Liver (tissue), 9 donors: Measurements from ENCODE around the gene PDHA1. TPM values are rescaled to one million over a fixed set of nuclear protein-coding genes. Genes with fewer than 3 reads are reported as not detected.

Experiments
- DNase-seq: peaks from one replicate; pipeline ENCODE4 v3.0.0-alpha.2; 2017; ENCODE audit warnings: low spot score
- H3K27ac ChIP-seq, 2 donors: one replicate each; pipeline ENCODE4 v1.7.0; 2013; ENCODE audit warnings: inconsistent platforms in 2 of 2, low read length in 2 of 2, control low read depth in 1 of 2, low read depth in 1 of 2, mild to moderate bottlenecking in 1 of 2
- H3K27me3 ChIP-seq, 4 donors: one replicate each; pipeline versions ENCODE4 v1.6.1 to v1.7.0; 2013; ENCODE audit warnings: low read length in 3 of 4, inconsistent platforms in 1 of 4, mild to moderate bottlenecking in 1 of 4, moderate library complexity in 1 of 4; ENCODE audit not compliant: control insufficient read depth in 4 of 4, insufficient read depth in 4 of 4
- H3K36me3 ChIP-seq, 4 donors: one replicate each; pipeline versions ENCODE4 v1.6.1 to v1.7.0; 2013; ENCODE audit warnings: low read length in 3 of 4, mild to moderate bottlenecking in 3 of 4, low read depth in 1 of 4, moderate library complexity in 1 of 4; ENCODE audit not compliant: control insufficient read depth in 4 of 4, insufficient read depth in 3 of 4
- H3K4me1 ChIP-seq, 4 donors: one replicate each; pipeline versions ENCODE4 v1.6.1 to v1.7.0; 2013; ENCODE audit warnings: low read length in 3 of 4, mild to moderate bottlenecking in 3 of 4, moderate library complexity in 1 of 4; ENCODE audit not compliant: control insufficient read depth in 4 of 4, insufficient read depth in 4 of 4
- H3K4me3 ChIP-seq, 3 donors: one replicate each; pipeline versions ENCODE4 v1.6.1 to v1.7.0; 2013; ENCODE audit warnings: low read length in 3 of 3, control low read depth in 1 of 3, low read depth in 1 of 3, mild to moderate bottlenecking in 1 of 3
- H3K9ac ChIP-seq, 2 donors: one replicate each; pipeline ENCODE4 v1.7.0; 2013; ENCODE audit warnings: low read length in 2 of 2, mild to moderate bottlenecking in 2 of 2, moderate library complexity in 2 of 2, control low read depth in 1 of 2, low read depth in 1 of 2
- H3K9me3 ChIP-seq, 4 donors: one replicate each; pipeline versions ENCODE4 v1.6.1 to v1.7.0; 2013; ENCODE audit warnings: low read length in 3 of 4; ENCODE audit not compliant: control insufficient read depth in 4 of 4
- EGR1 ChIP-seq, 2 donors: IDR thresholded peaks; 2 replicates each; pipeline ENCODE4 v1.6.1; 2016 to 2018; ENCODE audit warnings: antibody characterized with exemption in 2 of 2, low read depth in 2 of 2
- FOXA1 ChIP-seq: IDR thresholded peaks from 2 replicates; pipeline ENCODE4 v1.6.1; 2016; ENCODE audit warnings: antibody characterized with exemption
- FOXA2 ChIP-seq: IDR thresholded peaks from 2 replicates; pipeline ENCODE4 v1.6.1; 2016; ENCODE audit warnings: antibody characterized with exemption
- GABPA ChIP-seq, 2 donors: IDR thresholded peaks in 1 of 2; conservative IDR thresholded peaks in 1 of 2; 2 replicates each; pipeline ENCODE4 v1.6.1; 2016; ENCODE audit warnings: antibody characterized with exemption in 2 of 2, mild to moderate bottlenecking in 1 of 2, moderate library complexity in 1 of 2
- HNF4A ChIP-seq, 2 donors: conservative IDR thresholded peaks; 2 replicates each; pipeline ENCODE4 v1.6.1; 2016; ENCODE audit warnings: antibody characterized with exemption in 2 of 2, mild to moderate bottlenecking in 2 of 2
- HNF4G ChIP-seq: IDR thresholded peaks from 2 replicates; pipeline ENCODE4 v1.6.1; 2016; ENCODE audit warnings: antibody characterized with exemption
- JUND ChIP-seq, 2 donors: IDR thresholded peaks; 2 replicates each; pipeline ENCODE4 v1.6.1; 2016; ENCODE audit warnings: antibody characterized with exemption in 2 of 2
- MAX ChIP-seq: IDR thresholded peaks from 2 replicates; pipeline ENCODE4 v1.6.1; 2016; ENCODE audit warnings: antibody characterized with exemption
- NR2F2 ChIP-seq: IDR thresholded peaks from 2 replicates; pipeline ENCODE4 v1.6.1; 2016; ENCODE audit warnings: antibody characterized with exemption
- RAD21 ChIP-seq, 2 donors: IDR thresholded peaks; 2 replicates each; pipeline ENCODE4 v1.6.1; 2016; ENCODE audit warnings: antibody characterized with exemption in 2 of 2, mild to moderate bottlenecking in 2 of 2
- REST ChIP-seq: IDR thresholded peaks from 2 replicates; pipeline ENCODE4 v1.6.1; 2016; ENCODE audit warnings: antibody characterized with exemption, mild to moderate bottlenecking
- RXRA ChIP-seq, 2 donors: IDR thresholded peaks; 2 replicates each; pipeline ENCODE4 v1.6.1; 2017 to 2018; ENCODE audit warnings: antibody characterized with exemption in 2 of 2, mild to moderate bottlenecking in 1 of 2
- SP1 ChIP-seq: IDR thresholded peaks from 2 replicates; pipeline ENCODE4 v1.6.1; 2018; ENCODE audit warnings: antibody characterized with exemption, mild to moderate bottlenecking
- TAF1 ChIP-seq: conservative IDR thresholded peaks from 2 replicates; pipeline ENCODE4 v1.6.1; 2016; ENCODE audit warnings: antibody characterized with exemption, mild to moderate bottlenecking
- YY1 ChIP-seq: IDR thresholded peaks from 2 replicates; pipeline ENCODE4 v1.6.1; 2016; ENCODE audit warnings: antibody characterized with exemption, mild to moderate bottlenecking
- WGBS: extraction: QIAGEN DNeasy Blood & Tissue Kit; methylation state at CpG from one replicate; pipeline ENCODE4 v1.1.7; 2013; 5-methylcytosine and 5-hydroxymethylcytosine counted together
- polyA plus RNA-seq, 2 donors: library from polyadenylated mRNA; stranded (reverse) in 1 of 2; unstranded in 1 of 2; fragments of 200-250 nt in 1 of 2; fragments of >200 nt in 1 of 2; fragmentation: Nextera tagmentation in 1 of 2; extraction: Ambion mirVana in 1 of 2; gene quantifications; one replicate each; pipeline versions ENCODE4 v1.2.1 to v1.2.3, GENCODE V29; 2013 to 2015
- total RNA-seq, 2 donors: library from RNA; depleted of rRNA; stranded (reverse); fragments of >200 nt; gene quantifications; one replicate each; pipeline ENCODE4 v1.2.3, GENCODE V29; 2014
- TF ChIP-seq, protein P1 (sequence below): IDR thresholded peaks from 2 replicates; pipeline ENCODE4 v1.6.1; 2016; ENCODE audit warnings: antibody characterized with exemption
- TF ChIP-seq, protein P2 (sequence below): IDR thresholded peaks from 2 replicates; pipeline ENCODE4 v1.6.1; 2016; ENCODE audit warnings: antibody characterized with exemption
- donor health status: healthy.
- donor health status: healthy.
- donor health status: healthy.
- donor health status: healthy.
- donor health status: healthy.

PDHA1 gene
- total and polyA plus RNA-seq, 4 donors, result 63.5 to 153 (median 129) TPM

- 84% methylated on average over 8 of the region's 8 CpGs for WGBS
- TF ChIP-seq FOXA1, result no peak
- no peak for TF ChIP-seq FOXA2
- TF ChIP-seq, protein P1, sequence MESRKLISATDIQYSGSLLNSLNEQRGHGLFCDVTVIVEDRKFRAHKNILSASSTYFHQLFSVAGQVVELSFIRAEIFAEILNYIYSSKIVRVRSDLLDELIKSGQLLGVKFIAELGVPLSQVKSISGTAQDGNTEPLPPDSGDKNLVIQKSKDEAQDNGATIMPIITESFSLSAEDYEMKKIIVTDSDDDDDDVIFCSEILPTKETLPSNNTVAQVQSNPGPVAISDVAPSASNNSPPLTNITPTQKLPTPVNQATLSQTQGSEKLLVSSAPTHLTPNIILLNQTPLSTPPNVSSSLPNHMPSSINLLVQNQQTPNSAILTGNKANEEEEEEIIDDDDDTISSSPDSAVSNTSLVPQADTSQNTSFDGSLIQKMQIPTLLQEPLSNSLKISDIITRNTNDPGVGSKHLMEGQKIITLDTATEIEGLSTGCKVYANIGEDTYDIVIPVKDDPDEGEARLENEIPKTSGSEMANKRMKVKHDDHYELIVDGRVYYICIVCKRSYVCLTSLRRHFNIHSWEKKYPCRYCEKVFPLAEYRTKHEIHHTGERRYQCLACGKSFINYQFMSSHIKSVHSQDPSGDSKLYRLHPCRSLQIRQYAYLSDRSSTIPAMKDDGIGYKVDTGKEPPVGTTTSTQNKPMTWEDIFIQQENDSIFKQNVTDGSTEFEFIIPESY, result no peak
- no peak for TF ChIP-seq SP1
- no peak for TF ChIP-seq NR2F2
- TF ChIP-seq REST, result no peak
- TF ChIP-seq TAF1, result no peak
- no peak for TF ChIP-seq YY1
- TF ChIP-seq RAD21 (IDR thresholded peaks at IDR 0.05), result no peak
- no peak for TF ChIP-seq GABPA (IDR thresholded peaks at IDR 0.05 in 1 of 2, conservative IDR thresholded peaks at IDR 0.05 in 1 of 2)
- TF ChIP-seq MAX, result no peak
- no peak for TF ChIP-seq RXRA (IDR thresholded peaks at IDR 0.05)
- no peak for TF ChIP-seq JUND (IDR thresholded peaks at IDR 0.05)
- TF ChIP-seq HNF4G, result no peak
- TF ChIP-seq, protein P2, sequence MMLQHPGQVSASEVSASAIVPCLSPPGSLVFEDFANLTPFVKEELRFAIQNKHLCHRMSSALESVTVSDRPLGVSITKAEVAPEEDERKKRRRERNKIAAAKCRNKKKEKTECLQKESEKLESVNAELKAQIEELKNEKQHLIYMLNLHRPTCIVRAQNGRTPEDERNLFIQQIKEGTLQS, result no peak
- TF ChIP-seq EGR1 (IDR thresholded peaks at IDR 0.05; ENCODE audit: low read depth in 2 of 2), result no peak
- H3K27me3 ChIP-seq, result no peaks in the 10 kb centered on the region
These were observed 7.2 kb downstream of the PDHA1 start for GRCh38 chrX:19350941-19351384.

DNA sequence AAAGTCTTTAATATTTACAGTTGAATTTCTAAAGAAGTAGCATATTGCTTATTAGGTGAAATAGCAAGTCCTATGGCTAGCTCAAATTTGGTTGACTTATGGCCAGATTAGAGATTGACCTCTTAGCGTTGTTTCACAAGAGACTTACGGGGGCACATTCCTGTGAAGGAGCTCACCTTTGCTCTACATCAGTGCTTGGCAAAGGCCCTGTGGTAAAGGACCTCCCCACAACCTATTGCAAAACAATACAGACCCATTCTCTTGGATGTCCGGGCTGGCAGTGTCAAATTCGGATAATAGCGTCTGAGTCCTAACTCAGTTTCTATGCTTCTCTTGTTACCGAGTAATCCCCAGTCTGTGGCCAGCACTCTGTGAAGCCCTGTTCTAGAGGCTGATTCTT is 10.9 kb downstream of the PDHA1 start:
- TF ChIP-seq, protein P2, result no peak
- TF ChIP-seq HNF4A (conservative IDR thresholded peaks at IDR 0.05), result peak; percentile 63 to 68
- TF ChIP-seq NR2F2, result peak; percentile 26
- TF ChIP-seq RXRA (IDR thresholded peaks at IDR 0.05), result peak; percentile 88 to 89
- TF ChIP-seq FOXA1, result no peak
- peak; percentile 78 for TF ChIP-seq SP1
- DNase-seq, result no peak
- peaks cover 4 to 55% (median 40%) of the 10 kb centered on the region in 4 donors for H3K36me3 ChIP-seq
- H3K27me3 ChIP-seq, result no peaks in the 10 kb centered on the region
- 48% methylated on average over 6 of the region's 6 CpGs for WGBS
- H3K4me1 ChIP-seq, result peaks cover 0 to 10% (median 5%) of the 10 kb centered on the region in 4 donors
- no peaks in the 10 kb centered on the region for H3K9me3 ChIP-seq
- H3K27ac ChIP-seq, result no peak overlapping the region
- H3K9ac ChIP-seq, result no peak overlapping the region
- no peak overlapping the region for H3K4me3 ChIP-seq

More at GRCh38 chrX:19350941-19351384, 7.2 kb downstream of the PDHA1 start:
- Histone ChIP-seq H3K4me3 (no peak overlapping the region), H3K9ac (no peak overlapping the region), H3K4me1 (peaks cover 4 to 24% (median 10%) of the 10 kb centered on the region in 4 donors), H3K27ac (no peak overlapping the region), H3K9me3 (no peaks in the 10 kb centered on the region), H3K36me3 (peaks cover 4 to 26% (median 20%) of the 10 kb centered on the region in 4 donors)
- no peak for DNase-seq
